Breast epithelium (tissue), 3 donors: Measurements from ENCODE around the gene UBL4B.

ENCODE experiments used
- CTCF ChIP-seq, 3 donors: fragments of 450-650 bp; IDR thresholded peaks; one replicate each; pipeline ENCODE4 v1.5.1; 2016 to 2017; ENCODE audit warnings: antibody characterized with exemption in 3 of 3, mild to moderate bottlenecking in 3 of 3, moderate library complexity in 3 of 3
- POLR2A ChIP-seq: fragments of 450-650 bp; IDR thresholded peaks from one replicate; pipeline ENCODE4 v1.6.1; 2016; ENCODE audit warnings: antibody characterized with exemption, mild to moderate bottlenecking, moderate library complexity

GRCh38 chr1:110118636-110119396 is 6.6 kb downstream of the UBL4B start:
- TF ChIP-seq CTCF (IDR thresholded peaks at IDR 0.05) (no peak), POLR2A (no peak)
